Activated CD8-positive, alpha-beta memory T cell treated with anti-CD3 and anti-CD28 coated beads, Interleukin-2, amount 10 ng/mL, durations not matched to agents 7 days and 5 days (primary cell): ENCODE results near the gene SFT2D1. TPM values are rescaled to one million over a fixed set of nuclear protein-coding genes. Genes with fewer than 3 reads are reported as not detected.

Experiments used
- ATAC-seq: fragments of 150-1000 bp; cut with Tn5 transposase; one replicate; pipeline ENCODE4 v1.10.0; 2021; ENCODE audit warnings: moderate library complexity
- CTCF ChIA-PET: fragments of 350-600 bp; sonication (Branson Sonifier 250); formaldehyde crosslinking; loops from one replicate; lab custom pipeline; 2021; ENCODE audit warnings: antibody characterized with exemption; lab: Charles Lee
- DNase-seq: peaks from one replicate; pipeline ENCODE4 v3.0.0-alpha.2; 2020
- H3K27ac Mint-ChIP-seq: one replicate; pipeline ENCODE4 v1.8.0; 2021; ENCODE audit warnings: mild to moderate bottlenecking, mixed read lengths
- H3K27me3 Mint-ChIP-seq: one replicate; pipeline ENCODE4 v1.8.0; 2021; ENCODE audit warnings: mixed read lengths
- H3K36me3 Mint-ChIP-seq: one replicate; pipeline ENCODE4 v1.8.0; 2021; ENCODE audit warnings: mild to moderate bottlenecking, mixed read lengths
- H3K4me1 Mint-ChIP-seq: one replicate; pipeline ENCODE4 v1.8.0; 2021; ENCODE audit warnings: mixed read lengths
- H3K4me3 Mint-ChIP-seq: one replicate; pipeline ENCODE4 v1.8.0; 2021; ENCODE audit warnings: mild to moderate bottlenecking, moderate library complexity, mixed read lengths
- H3K9me3 Mint-ChIP-seq: one replicate; pipeline ENCODE4 v1.8.0; 2022; ENCODE audit warnings: low read depth, mixed read lengths
- total RNA-seq, 2 experiments: library from RNA; stranded (reverse); gene quantifications; one replicate each; pipeline ENCODE4 v1.2.3, GENCODE V29; 2021

Gene SFT2D1
- total RNA-seq, 2 experiments from 2014 or later: 35.6 to 40.0 TPM

DNA sequence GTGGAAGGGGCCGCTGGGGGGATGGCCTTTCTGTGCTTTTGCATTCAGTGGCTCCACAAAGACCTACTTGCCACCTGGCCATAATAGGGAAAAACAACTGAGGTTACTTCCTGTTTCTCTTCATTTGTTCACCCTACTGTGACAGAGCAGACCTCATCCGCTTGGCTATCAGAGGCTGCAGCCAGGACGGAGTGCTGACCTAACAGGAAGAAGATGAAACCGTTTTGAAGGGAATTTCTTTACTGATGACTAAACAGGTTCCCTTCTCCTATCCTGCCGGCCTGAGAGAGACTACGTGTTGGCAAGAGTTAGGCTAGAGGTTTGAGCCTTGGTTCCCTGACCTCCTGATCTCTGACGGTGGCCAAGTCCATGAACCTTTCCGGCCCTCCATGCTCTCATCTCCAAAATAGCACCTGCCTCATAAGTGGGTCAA, 55.5 kb downstream of the SFT2D1 start:
- Mint-ChIP-seq H3K27ac (no peak overlapping the region), H3K36me3 (no peaks in the 10 kb centered on the region), H3K4me1 (peaks cover 2% of the 10 kb centered on the region), H3K27me3 (peaks cover 38% of the 10 kb centered on the region), H3K9me3 (no peaks in the 10 kb centered on the region), H3K4me3 (no peak overlapping the region)
- DNase-seq: no peak
- no peak for ATAC-seq
- CTCF ChIA-PET: interaction anchor here (0.8 kb wide), 1 partner anchor 11 kb away, joined by 3 read pairs; no protein-coding TSS in a partner anchor

DNA sequence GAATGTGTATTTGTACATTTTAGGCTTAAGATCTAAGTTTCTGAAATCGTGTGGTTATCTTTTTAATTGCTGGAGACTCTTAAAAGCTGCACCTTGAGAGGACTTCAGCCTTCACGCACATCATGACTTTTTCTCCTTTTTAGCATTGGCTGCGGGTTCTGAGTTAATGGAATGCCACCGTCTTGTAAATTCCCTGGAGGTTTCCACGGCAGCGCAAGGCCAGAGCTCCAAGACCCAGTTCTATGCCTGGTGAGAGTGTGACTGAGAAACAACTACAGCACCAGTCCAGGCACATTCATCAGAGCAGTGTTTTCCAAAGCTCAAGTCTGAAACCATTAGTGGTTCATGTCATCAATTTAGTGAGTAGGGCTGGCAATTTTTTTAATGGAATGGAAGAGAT, 57.1 kb downstream of the SFT2D1 start:
- no peak for DNase-seq
- no peak overlapping the region for H3K27ac Mint-ChIP-seq
- CTCF ChIA-PET: interaction anchor here (0.9 to 1.7 kb wide), 4 partner anchors 9 to 116 kb away, joined by 3 to 8 read pairs (median 4); no protein-coding TSS in a partner anchor
- no peaks in the 10 kb centered on the region for H3K4me1 Mint-ChIP-seq
- H3K9me3 Mint-ChIP-seq: no peaks in the 10 kb centered on the region
- no peak overlapping the region for H3K4me3 Mint-ChIP-seq
- peaks cover 34% of the 10 kb centered on the region for H3K27me3 Mint-ChIP-seq
- no peak for ATAC-seq
- no peaks in the 10 kb centered on the region for H3K36me3 Mint-ChIP-seq

DNA sequence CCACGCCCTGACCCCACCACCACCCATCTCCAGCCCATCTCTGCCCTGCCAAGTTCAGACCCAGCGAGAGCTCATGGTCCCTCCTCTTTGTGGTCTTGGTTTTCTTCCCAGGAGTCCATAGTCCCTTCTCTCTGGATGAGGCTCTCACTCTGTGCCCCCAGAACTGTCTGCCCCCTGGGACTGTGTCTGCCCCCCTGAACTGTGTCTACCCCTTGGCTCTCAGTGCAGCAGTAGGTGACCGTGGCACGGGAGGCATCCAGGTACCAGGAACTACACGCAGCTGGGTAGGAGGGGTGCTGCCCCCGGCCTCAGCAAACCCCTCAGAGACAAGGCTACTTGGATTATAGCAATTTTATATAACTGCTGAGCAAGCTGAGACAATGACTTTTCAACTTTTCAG, 57.7 kb downstream of the SFT2D1 start:
- no peak overlapping the region for H3K4me3 Mint-ChIP-seq
- DNase-seq: no peak
- H3K9me3 Mint-ChIP-seq: no peaks in the 10 kb centered on the region
- H3K27me3 Mint-ChIP-seq: peaks cover 32% of the 10 kb centered on the region
- no peaks in the 10 kb centered on the region for H3K4me1 Mint-ChIP-seq
- CTCF ChIA-PET: interaction anchor here (0.9 to 1.7 kb wide), 2 partner anchors 9 to 96 kb away, joined by 3 to 8 read pairs; no protein-coding TSS in a partner anchor
- H3K27ac Mint-ChIP-seq: no peak overlapping the region
- ATAC-seq: no peak
- no peaks in the 10 kb centered on the region for H3K36me3 Mint-ChIP-seq

DNA sequence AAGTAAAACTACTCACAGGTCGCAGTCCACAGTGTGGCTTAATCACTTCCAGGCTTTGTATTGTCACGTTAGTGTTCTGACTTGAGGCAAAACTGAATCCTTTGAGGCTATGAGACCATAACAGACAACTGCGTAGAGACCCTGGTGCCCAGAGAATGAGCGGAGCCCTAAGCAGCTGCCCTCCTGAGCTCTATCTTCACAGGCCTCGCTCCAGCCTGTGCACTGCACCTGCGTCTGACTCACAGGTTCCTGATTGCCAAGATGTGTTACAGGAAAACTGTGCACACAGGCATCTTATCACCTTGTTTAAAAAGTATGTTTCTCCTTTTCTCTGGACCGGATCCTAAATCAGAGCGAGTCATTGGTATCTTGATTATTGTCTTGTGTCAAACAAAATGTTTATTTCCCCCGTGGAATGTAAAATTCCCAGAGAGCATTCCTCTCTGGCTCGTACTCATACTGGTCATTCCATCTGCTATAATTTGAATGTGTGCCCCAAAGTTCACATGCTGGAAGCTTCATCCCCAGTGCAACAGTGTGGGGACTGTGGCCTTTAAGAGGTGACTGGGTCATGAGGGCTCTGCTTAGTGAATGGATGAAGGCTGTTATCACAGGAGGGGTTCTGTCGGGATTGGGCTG, 59.8 kb downstream of the SFT2D1 start:
- CTCF ChIA-PET: interaction anchor here (0.7 to 0.9 kb wide), 2 partner anchors 31 to 118 kb away, joined by 3 to 4 read pairs; no protein-coding TSS in a partner anchor
- ATAC-seq: no peak

DNA sequence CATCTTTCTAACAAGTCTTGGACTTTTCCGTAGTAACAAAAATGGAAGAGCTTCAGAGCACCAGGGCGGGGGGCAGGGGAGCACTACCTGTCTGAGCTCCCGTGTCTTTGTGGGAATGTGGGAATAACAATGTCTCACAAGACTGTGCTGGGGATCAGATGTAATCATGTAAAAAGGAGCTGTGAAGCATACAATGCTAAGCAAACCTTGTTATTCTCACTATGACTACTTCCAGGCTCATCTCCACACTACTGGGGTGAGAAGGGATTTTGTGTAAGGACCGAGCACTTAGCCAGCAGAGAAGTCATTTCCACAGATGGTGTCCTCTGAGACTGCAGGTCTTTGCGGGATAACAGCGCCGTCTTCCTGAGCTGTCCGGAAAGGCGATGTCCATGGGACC, 61.2 kb downstream of the SFT2D1 start:
- CTCF ChIA-PET: interaction anchor here (1.5 to 2.4 kb wide), 3 partner anchors 17 to 120 kb away, joined by 3 to 10 read pairs (median 7); no protein-coding TSS in a partner anchor
- Mint-ChIP-seq H3K4me3 (no peak overlapping the region), H3K4me1 (peaks cover 1% of the 10 kb centered on the region), H3K36me3 (no peaks in the 10 kb centered on the region), H3K9me3 (no peaks in the 10 kb centered on the region), H3K27ac (no peak overlapping the region), H3K27me3 (peaks cover 33% of the 10 kb centered on the region)
- ATAC-seq: no peak
- no peak for DNase-seq

More for the DNA sequence above, 59.8 kb downstream of the SFT2D1 start:
- Mint-ChIP-seq H3K27me3 (peaks cover 29% of the 10 kb centered on the region), H3K9me3 (no peaks in the 10 kb centered on the region), H3K27ac (no peak overlapping the region), H3K4me1 (no peaks in the 10 kb centered on the region), H3K4me3 (no peak overlapping the region), H3K36me3 (no peaks in the 10 kb centered on the region)
- DNase-seq: no peak

DNA sequence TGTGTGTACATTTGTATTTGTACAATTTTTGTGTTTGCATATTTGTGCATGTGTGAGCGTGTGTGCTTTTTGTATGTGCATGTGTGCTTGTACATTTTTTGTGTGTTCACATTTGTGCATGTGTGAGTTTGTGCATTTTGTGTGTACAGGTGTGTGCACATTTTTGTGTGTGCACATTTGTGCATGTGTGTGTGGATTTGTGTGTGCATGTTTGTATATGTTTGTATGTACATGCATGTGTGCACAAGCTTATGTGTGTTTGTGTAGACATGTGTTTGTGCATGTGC, 63.0 kb downstream of the SFT2D1 start:
- H3K4me3 Mint-ChIP-seq: no peak overlapping the region
- CTCF ChIA-PET: interaction anchor here (0.7 to 2.4 kb wide), 2 partner anchors 102 to 122 kb away, joined by 3 to 10 read pairs; no protein-coding TSS in a partner anchor
- H3K36me3 Mint-ChIP-seq: no peaks in the 10 kb centered on the region
- peaks cover 29% of the 10 kb centered on the region for H3K27me3 Mint-ChIP-seq
- DNase-seq (no peak), ATAC-seq (no peak)
- peaks cover 7% of the 10 kb centered on the region for H3K4me1 Mint-ChIP-seq
- H3K27ac Mint-ChIP-seq: no peak overlapping the region
- no peaks in the 10 kb centered on the region for H3K9me3 Mint-ChIP-seq

DNA sequence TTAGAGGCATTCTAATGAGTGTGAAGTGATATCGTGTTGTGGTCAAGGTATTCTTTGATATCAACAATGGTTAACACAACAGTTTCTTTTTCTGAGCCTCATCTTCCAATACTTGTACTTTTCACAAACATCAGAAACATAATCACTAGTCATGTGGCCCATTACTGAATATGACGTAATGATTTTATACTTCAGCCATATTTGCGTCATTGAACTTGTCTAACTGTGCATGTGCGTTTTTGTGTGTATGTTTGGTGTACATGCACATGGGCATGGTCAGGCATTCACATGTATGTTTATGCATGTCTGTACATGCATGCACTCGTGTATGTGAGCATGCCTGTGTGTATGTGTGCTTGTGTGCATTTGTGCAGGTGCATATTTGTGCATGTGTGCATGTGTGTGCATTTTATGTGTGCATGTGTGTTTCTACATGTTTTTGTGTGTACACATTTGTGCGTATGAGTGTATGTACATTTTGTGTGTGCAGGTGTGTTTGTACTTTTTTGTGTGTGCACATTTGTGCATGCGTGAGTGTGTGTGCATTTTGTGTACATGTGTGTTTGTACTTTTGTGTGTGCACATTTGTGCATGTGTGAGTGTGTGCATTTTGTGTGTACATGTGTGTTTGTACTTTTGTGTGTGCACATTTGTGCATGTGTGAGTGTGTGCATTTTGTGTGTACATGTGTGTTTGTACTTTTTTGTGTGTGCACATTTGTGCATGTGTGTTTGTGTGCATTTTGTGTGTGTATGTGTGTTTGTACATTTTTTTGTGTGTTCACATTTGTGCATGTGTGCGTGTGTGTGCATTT, 63.6 kb downstream of the SFT2D1 start:
- Mint-ChIP-seq H3K27ac (no peak overlapping the region), H3K4me1 (peaks cover 7% of the 10 kb centered on the region), H3K36me3 (no peaks in the 10 kb centered on the region), H3K27me3 (peaks cover 29% of the 10 kb centered on the region), H3K4me3 (no peak overlapping the region), H3K9me3 (no peaks in the 10 kb centered on the region)
- ATAC-seq: no peak
- no peak for DNase-seq
- CTCF ChIA-PET: interaction anchor here (2.4 to 2.9 kb wide), 2 partner anchors 103 to 122 kb away, joined by 10 to 28 read pairs; no protein-coding TSS in a partner anchor

DNA sequence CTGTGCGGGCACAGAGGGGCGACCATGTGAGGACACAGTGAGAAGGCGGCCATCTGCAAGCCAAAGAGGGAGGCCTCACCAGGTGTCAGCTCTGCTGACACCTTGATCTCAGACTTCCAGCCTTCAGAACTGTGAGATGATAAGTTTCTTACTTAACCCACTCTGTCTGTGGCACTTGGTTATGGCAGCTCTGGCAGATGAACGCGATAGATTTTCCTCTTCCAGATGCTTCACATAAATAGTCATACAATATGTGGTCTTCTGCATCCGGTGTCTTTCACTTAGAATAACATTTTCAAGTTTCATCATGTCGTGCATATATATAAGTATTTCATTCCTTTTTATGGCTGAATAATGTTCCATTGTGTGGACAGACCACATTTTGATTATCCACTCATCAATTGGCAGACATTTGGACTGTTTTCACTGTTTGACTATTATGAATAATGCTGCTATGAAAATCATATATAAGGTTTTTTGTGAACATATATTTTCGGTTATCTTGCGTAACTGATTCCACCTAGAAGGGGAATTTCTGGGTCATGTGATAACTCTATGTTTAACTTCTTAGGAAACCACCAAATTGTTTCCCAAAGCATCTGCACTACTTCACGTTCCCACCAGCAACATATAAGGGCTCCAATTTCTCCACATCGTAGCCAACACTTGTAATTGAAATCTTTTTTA, 64.3 kb downstream of the SFT2D1 start:
- Mint-ChIP-seq H3K4me3 (no peak overlapping the region), H3K4me1 (peaks cover 7% of the 10 kb centered on the region), H3K9me3 (no peaks in the 10 kb centered on the region), H3K27ac (no peak overlapping the region), H3K27me3 (peaks cover 29% of the 10 kb centered on the region), H3K36me3 (no peaks in the 10 kb centered on the region)
- CTCF ChIA-PET: interaction anchor here (1.5 to 2.9 kb wide), 4 partner anchors 99 to 123 kb away, joined by 4 to 28 read pairs (median 9); no protein-coding TSS in a partner anchor
- ATAC-seq (no peak), DNase-seq (no peak)

DNA sequence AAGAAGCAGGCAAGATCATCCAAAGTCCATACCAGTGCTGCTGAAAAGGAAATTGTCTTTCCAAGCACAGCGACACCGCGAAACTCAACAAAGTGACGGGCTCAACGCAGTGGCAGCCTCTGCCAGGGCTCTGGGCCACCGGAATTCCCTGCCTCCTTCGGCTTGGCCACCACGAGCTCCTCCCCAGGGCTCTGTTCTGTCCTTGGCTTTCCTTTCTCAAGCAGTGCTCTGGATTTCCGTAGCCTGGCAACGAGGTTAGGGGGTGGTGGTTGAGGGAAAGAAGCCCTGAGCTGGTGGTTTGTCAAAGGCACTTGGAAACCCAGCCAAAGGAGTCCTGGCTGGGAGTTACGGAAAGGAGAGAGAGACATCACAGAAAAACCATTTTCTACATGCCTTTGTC, 65.3 kb downstream of the SFT2D1 start:
- Mint-ChIP-seq H3K9me3 (no peaks in the 10 kb centered on the region), H3K27ac (no peak overlapping the region), H3K4me3 (no peak overlapping the region), H3K36me3 (no peaks in the 10 kb centered on the region), H3K27me3 (peaks cover 23% of the 10 kb centered on the region), H3K4me1 (peaks cover 7% of the 10 kb centered on the region)
- DNase-seq (no peak), ATAC-seq (no peak)
- CTCF ChIA-PET: interaction anchor here (0.8 to 2.9 kb wide), 11 partner anchors 13 to 126 kb away, joined by 3 to 28 read pairs (median 4); no protein-coding TSS in a partner anchor

DNA sequence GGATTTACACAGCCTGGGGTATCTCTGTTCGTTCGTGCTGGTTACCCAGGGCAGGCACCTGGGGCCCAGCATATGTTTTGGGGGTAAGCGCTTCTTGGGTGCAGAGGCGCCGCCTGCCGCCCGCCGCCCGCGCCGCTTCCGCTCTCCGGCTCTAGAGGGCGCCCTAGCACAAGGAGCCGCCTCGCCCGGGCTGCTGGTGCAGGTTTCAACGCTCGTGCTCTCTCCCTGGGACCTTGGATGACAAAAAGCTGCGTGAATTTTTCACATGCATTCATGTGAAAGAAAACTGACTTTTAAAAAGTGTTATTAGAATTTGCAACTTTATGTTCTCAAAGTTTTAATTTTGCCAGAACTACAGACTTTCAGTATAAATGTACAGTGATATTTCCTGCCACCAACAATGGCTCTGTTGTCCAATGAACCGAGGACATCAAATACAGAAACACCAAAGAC, 66.6 kb downstream of the SFT2D1 start:
- Mint-ChIP-seq H3K9me3 (no peaks in the 10 kb centered on the region), H3K27ac (no peak overlapping the region), H3K36me3 (no peaks in the 10 kb centered on the region), H3K4me1 (peaks cover 7% of the 10 kb centered on the region), H3K27me3 (peaks cover 21% of the 10 kb centered on the region), H3K4me3 (no peak overlapping the region)
- ATAC-seq (peak; percentile 93), DNase-seq (peak; percentile 81)
- CTCF ChIA-PET: interaction anchor here (0.6 to 2.9 kb wide), 23 partner anchors 10 to 135 kb away, joined by 3 to 28 read pairs (median 4); no protein-coding TSS in a partner anchor

DNA sequence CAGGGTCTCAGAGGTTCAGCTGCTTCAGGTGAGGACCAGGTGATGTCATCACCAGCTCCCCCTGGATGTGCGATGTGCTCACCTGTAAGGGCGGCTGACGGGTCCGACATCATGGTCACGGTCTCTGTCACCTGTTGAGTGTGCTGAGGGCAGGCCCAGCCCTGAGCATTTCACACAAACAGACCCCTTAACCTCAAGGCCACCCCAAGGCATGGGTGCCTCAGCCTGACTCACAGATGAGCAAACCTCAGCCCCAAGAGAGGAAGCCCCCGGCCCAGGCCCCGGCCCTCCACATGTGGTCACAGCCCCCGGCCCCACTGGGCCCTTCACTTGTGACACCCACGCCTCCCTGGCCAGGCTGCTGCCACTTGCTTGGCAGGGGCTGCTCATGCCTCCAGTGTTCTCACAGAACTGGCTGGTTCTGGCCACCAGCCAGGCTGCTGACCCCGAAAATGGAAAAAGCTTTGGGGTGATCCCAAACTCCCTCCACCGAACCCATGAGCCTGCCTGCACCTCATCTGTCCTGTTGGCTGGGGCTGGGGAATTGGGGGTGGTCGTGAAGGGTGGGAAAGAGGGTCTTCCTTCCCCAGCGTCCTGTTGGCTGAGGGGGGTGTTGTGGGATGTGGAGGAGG, 67.5 kb downstream of the SFT2D1 start:
- Mint-ChIP-seq H3K4me3 (no peak overlapping the region), H3K4me1 (peaks cover 7% of the 10 kb centered on the region), H3K9me3 (no peaks in the 10 kb centered on the region), H3K36me3 (no peaks in the 10 kb centered on the region), H3K27me3 (peaks cover 15% of the 10 kb centered on the region), H3K27ac (no peak overlapping the region)
- DNase-seq: no peak
- CTCF ChIA-PET: interaction anchor here (0.8 to 1.7 kb wide), 8 partner anchors 11 to 126 kb away, joined by 3 to 9 read pairs (median 3); no protein-coding TSS in a partner anchor
- no peak for ATAC-seq

DNA sequence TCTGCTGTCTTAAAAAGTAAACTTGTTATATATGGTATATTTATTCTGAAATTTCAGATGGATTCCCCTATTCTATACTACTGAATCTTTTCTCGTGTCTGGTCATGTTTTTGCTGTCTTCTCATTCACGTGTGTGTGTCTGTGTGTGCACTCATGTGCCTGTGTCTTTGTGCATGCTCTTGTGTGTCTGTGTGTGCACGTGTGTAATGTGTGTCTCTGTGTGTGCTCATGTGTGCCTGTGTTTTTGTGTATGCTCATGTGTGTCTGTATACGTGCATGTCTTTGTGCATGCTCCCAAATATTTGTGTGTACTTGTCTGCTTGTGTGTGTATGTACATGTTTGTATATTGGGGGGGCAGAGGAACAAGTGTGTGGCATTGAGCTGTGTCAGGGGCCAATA, 68.2 kb downstream of the SFT2D1 start:
- Mint-ChIP-seq H3K36me3 (no peaks in the 10 kb centered on the region), H3K27ac (no peak overlapping the region), H3K4me3 (no peak overlapping the region), H3K4me1 (peaks cover 7% of the 10 kb centered on the region), H3K9me3 (no peaks in the 10 kb centered on the region), H3K27me3 (peaks cover 12% of the 10 kb centered on the region)
- ATAC-seq: no peak
- no peak for DNase-seq
- CTCF ChIA-PET: interaction anchor here (0.8 to 1.7 kb wide), 7 partner anchors 10 to 127 kb away, joined by 3 to 9 read pairs (median 3); no protein-coding TSS in a partner anchor
